HepG2 (cell line): ENCODE measurements around the gene DLG4. TPM values are rescaled to one million over a fixed set of nuclear protein-coding genes. Genes with fewer than 3 reads are reported as not detected.
A peak's percentile ranks its signal among the peaks of the same experiment; 100 is the strongest.

Experiments used
- BATF2 ChIP-seq: sonication (generic); formaldehyde crosslinking; IDR thresholded peaks from 2 replicates; pipeline ENCODE4 v1.8.0; 2022; ENCODE audit warnings: mild to moderate bottlenecking, missing genetic modification reagents, moderate library complexity
- BHLHE40 ChIP-seq: IDR thresholded peaks from 2 replicates; pipeline ENCODE4 v1.6.1; 2011; ENCODE audit warnings: low read length, improper control_type of control experiment
- FOXA3 ChIP-seq: IDR thresholded peaks from 2 replicates; pipeline ENCODE4 v1.6.1; 2016; ENCODE audit warnings: missing genetic modification reagents, missing compliant biosample characterization
- KLF13 ChIP-seq: sonication (generic); formaldehyde crosslinking; IDR thresholded peaks from 2 replicates; pipeline ENCODE4 v1.4.0; 2020; ENCODE audit warnings: mild to moderate bottlenecking, missing genetic modification reagents
- PPARG ChIP-seq: conservative IDR thresholded peaks from 2 replicates; pipeline ENCODE4 v1.6.1; 2016; ENCODE audit warnings: missing biosample characterization, missing genetic modification reagents
- RXRA ChIP-seq: sonication (generic); formaldehyde crosslinking; IDR thresholded peaks from 2 replicates; pipeline ENCODE4 v1.5.1; 2020; ENCODE audit warnings: missing genetic modification reagents
- TERF1 ChIP-seq: sonication (generic); formaldehyde crosslinking; IDR thresholded peaks from 2 replicates; pipeline ENCODE4 v1.8.0; 2022; ENCODE audit warnings: mild to moderate bottlenecking, missing genetic modification reagents, moderate library complexity
- ZNF234 ChIP-seq: sonication (generic); formaldehyde crosslinking; conservative IDR thresholded peaks from 2 replicates; pipeline ENCODE4 v1.5.1; 2020; ENCODE audit warnings: mild to moderate bottlenecking, missing genetic modification reagents
- ZNF333 ChIP-seq: sonication (generic); formaldehyde crosslinking; IDR thresholded peaks from 2 replicates; pipeline ENCODE4 v1.4.0; 2020; ENCODE audit warnings: mild to moderate bottlenecking, missing genetic modification reagents, borderline replicate concordance
- ZUFSP ChIP-seq: sonication (generic); formaldehyde crosslinking; IDR thresholded peaks from 2 replicates; pipeline ENCODE4 v1.9.0; 2021; ENCODE audit warnings: missing genetic modification reagents, mild to moderate bottlenecking, borderline replicate concordance
- polyA plus RNA-seq, 8 experiments: library from polyadenylated mRNA; depleted of rRNA in 3 of 8; stranded (reverse) in 7 of 8; unstranded in 1 of 8; fragments of >200 nt; fragmentation: Illumina TruSeq in 4 of 8; extraction: Trizol in 4 of 8; gene quantifications; 2 replicates each; pipeline versions ENCODE4 v1.2.1 to v1.2.3, GENCODE V29; 2011 to 2016; ENCODE audit warnings: low read depth in 4 of 8, missing spikeins in 1 of 8, mixed read lengths in 1 of 8; ENCODE audit not compliant: insufficient read depth in 1 of 8
- total RNA-seq, 5 experiments: library from RNA; depleted of rRNA; stranded (reverse); fragments of >200 nt; fragmentation: Illumina TruSeq; extraction: Trizol; gene quantifications; 2 replicates each; pipeline ENCODE4 v1.2.3, GENCODE V29; 2016; ENCODE audit warnings: low read depth in 1 of 5
- TF ChIP-seq, protein P1 (sequence below): sonication (generic); formaldehyde crosslinking; IDR thresholded peaks from 2 replicates; pipeline ENCODE4; 2020; ENCODE audit warnings: missing genetic modification reagents, mild to moderate bottlenecking, borderline replicate concordance
- TF ChIP-seq, protein P2 (sequence below): sonication (generic); formaldehyde crosslinking; IDR thresholded peaks from 2 replicates; pipeline ENCODE4 v1.4.0; 2020; ENCODE audit warnings: missing genetic modification reagents, borderline replicate concordance

Gene DLG4
- total and polyA plus RNA-seq, 2 of the 13 experiments (the other 11 are each of a cell fraction or from before 2014, with no cell fraction given): 0.71 to 4.3 TPM

DNA sequence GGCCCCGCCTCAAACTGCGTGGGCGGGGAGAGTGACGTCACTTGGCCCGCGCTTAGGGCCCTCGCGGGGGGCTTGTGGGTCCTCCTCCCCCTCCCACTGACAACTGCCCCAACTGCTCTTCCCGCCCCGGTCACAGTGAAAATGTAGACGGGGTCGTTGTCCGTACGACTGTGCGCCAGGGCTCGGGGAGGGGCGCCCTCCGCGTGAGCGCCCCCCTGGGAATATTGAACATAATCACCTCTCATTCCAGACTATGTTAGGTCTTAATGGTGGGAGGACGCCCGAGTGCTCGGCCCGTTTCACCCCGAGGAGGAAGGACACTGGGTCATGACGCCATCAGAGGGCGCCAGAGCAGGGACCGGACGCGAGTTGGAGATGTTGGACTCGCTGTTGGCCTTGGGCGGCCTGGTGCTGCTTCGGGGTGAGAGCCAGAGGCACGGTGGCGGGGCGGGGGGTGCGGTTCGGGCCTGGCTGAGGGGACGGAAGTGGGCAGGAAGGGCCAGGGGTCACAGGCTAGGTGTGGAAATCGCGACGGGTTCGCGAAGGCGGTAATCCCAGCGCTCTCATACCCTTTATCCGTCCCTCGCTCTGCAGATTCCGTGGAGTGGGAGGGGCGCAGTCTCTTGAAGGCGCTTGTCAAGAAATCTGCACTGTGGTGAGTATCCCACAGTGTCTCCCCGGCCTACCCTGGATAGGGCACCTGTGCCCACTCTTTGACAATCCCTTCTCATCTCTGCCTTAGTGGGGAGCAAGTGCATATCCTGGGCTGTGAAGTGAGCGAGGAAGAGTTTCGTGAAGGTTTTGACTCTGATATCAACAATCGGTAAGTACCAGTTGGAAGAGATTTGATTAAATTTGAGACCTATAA lies 32.8 kb upstream of the DLG4 start, which contains the start of gene ELP5 (continued):
- no peak for TF ChIP-seq ZUFSP (CRISPR knock-in tag)
- TF ChIP-seq RXRA (CRISPR knock-in tag): peak; percentile 88
- TF ChIP-seq TERF1 (CRISPR knock-in tag): 0 out of 2 replicates have a peak, but pooled peaks have one; percentile 75
- TF ChIP-seq BATF2 (CRISPR knock-in tag): no peak
- peak; percentile 87; the same call in 1 of the 2 replicates for TF ChIP-seq ZNF333 (CRISPR knock-in tag)
- TF ChIP-seq, protein P1, sequence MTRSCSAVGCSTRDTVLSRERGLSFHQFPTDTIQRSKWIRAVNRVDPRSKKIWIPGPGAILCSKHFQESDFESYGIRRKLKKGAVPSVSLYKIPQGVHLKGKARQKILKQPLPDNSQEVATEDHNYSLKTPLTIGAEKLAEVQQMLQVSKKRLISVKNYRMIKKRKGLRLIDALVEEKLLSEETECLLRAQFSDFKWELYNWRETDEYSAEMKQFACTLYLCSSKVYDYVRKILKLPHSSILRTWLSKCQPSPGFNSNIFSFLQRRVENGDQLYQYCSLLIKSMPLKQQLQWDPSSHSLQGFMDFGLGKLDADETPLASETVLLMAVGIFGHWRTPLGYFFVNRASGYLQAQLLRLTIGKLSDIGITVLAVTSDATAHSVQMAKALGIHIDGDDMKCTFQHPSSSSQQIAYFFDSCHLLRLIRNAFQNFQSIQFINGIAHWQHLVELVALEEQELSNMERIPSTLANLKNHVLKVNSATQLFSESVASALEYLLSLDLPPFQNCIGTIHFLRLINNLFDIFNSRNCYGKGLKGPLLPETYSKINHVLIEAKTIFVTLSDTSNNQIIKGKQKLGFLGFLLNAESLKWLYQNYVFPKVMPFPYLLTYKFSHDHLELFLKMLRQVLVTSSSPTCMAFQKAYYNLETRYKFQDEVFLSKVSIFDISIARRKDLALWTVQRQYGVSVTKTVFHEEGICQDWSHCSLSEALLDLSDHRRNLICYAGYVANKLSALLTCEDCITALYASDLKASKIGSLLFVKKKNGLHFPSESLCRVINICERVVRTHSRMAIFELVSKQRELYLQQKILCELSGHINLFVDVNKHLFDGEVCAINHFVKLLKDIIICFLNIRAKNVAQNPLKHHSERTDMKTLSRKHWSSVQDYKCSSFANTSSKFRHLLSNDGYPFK (CRISPR knock-in tag): peak; percentile 90; the same call in 1 of the 2 replicates
- TF ChIP-seq, protein P2, sequence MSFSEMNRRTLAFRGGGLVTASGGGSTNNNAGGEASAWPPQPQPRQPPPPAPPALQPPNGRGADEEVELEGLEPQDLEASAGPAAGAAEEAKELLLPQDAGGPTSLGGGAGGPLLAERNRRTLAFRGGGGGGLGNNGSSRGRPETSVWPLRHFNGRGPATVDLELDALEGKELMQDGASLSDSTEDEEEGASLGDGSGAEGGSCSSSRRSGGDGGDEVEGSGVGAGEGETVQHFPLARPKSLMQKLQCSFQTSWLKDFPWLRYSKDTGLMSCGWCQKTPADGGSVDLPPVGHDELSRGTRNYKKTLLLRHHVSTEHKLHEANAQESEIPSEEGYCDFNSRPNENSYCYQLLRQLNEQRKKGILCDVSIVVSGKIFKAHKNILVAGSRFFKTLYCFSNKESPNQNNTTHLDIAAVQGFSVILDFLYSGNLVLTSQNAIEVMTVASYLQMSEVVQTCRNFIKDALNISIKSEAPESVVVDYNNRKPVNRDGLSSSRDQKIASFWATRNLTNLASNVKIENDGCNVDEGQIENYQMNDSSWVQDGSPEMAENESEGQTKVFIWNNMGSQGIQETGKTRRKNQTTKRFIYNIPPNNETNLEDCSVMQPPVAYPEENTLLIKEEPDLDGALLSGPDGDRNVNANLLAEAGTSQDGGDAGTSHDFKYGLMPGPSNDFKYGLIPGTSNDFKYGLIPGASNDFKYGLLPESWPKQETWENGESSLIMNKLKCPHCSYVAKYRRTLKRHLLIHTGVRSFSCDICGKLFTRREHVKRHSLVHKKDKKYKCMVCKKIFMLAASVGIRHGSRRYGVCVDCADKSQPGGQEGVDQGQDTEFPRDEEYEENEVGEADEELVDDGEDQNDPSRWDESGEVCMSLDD (CRISPR knock-in tag): no peak; the same call in 1 of the 2 replicates
- TF ChIP-seq ZNF234 (CRISPR knock-in tag): peak; percentile 84; the same call in 1 of the 2 replicates
- TF ChIP-seq PPARG (CRISPR knock-in tag): no peak; the same call in 1 of the 2 replicates
- TF ChIP-seq FOXA3: peak; percentile 55
- TF ChIP-seq KLF13 (CRISPR knock-in tag): no peak
- no peak; the same call in 1 of the 2 replicates for TF ChIP-seq BHLHE40
